ENCODE data around the gene B3GLCT. TPM values are rescaled to one million over a fixed set of nuclear protein-coding genes. Genes with fewer than 3 reads are reported as not detected.

The B3GLCT gene
- total RNA-seq, 2 donors from 2014 or later, result 10.1 to 11.5 TPM

- Mint-ChIP-seq H3K27me3 (ENCODE audit: insufficient read depth) (no peaks in the 10 kb centered on the region), H3K36me3 (ENCODE audit: low read depth) (peaks cover 72% of the 10 kb centered on the region), H3K4me3 (no peak overlapping the region), H3K9me3 (no peaks in the 10 kb centered on the region), H3K27ac (no peak overlapping the region), H3K4me1 (peaks cover 11% of the 10 kb centered on the region)
- H3K9ac ChIP-seq (ENCODE audit: extremely low read depth, low read length, poor library complexity, severe bottlenecking), result no peak overlapping the region
- peaks cover 79% of the 10 kb centered on the region for H3K36me3 ChIP-seq (ENCODE audit: control insufficient read depth, insufficient read depth, low read length)
- H3K27ac ChIP-seq (ENCODE audit: low read depth, low read length), result no peak overlapping the region
- WGBS, 2 experiments (ENCODE audit: insufficient coverage in 1 of 2, insufficient read length in 1 of 2), result 92% methylated on average over 1 of the region's 2 CpGs; no CpG with 5 or more reads in 1 of the 2 experiments
- TF ChIP-seq CTCF (conservative IDR thresholded peaks at IDR 0.05), result no peak
- H3K4me1 ChIP-seq (ENCODE audit: control insufficient read depth, insufficient read depth, low read length), result no peaks in the 10 kb centered on the region
- no peaks in the 10 kb centered on the region for H3K27me3 ChIP-seq (ENCODE audit: control insufficient read depth, insufficient read depth, low read length, poor library complexity, severe bottlenecking)
- H3K4me3 ChIP-seq (ENCODE audit: low read length), result no peak overlapping the region
- H3K9me3 ChIP-seq (ENCODE audit: control insufficient read depth, low read length), result no peaks in the 10 kb centered on the region
- no peak for DNase-seq
Observed at GRCh38 chr13:31154939-31155338, 44.8 kb upstream of the B3GLCT start.

- no peaks in the 10 kb centered on the region for H3K4me1 ChIP-seq (ENCODE audit: control insufficient read depth, insufficient read depth, low read length)
- H3K27me3 ChIP-seq (ENCODE audit: control insufficient read depth, insufficient read depth, low read length, poor library complexity, severe bottlenecking), result no peaks in the 10 kb centered on the region
- peak overlapping the region; percentile 95 for H3K4me3 ChIP-seq (ENCODE audit: low read length)
- 77 to 85% methylated on average over 3 to 4 of the region's 4 CpGs for WGBS, 2 experiments (ENCODE audit: insufficient coverage in 1 of 2, insufficient read length in 1 of 2)
- Mint-ChIP-seq H3K4me3 (peak overlapping the region; percentile 96), H3K27ac (peak overlapping the region; percentile 35), H3K4me1 (peaks cover 24% of the 10 kb centered on the region), H3K9me3 (no peaks in the 10 kb centered on the region), H3K36me3 (ENCODE audit: low read depth) (peaks cover 40% of the 10 kb centered on the region), H3K27me3 (ENCODE audit: insufficient read depth) (no peaks in the 10 kb centered on the region)
- no peak for DNase-seq
- no peak for TF ChIP-seq CTCF (conservative IDR thresholded peaks at IDR 0.05)
- no peak overlapping the region for H3K27ac ChIP-seq (ENCODE audit: low read depth, low read length)
- no peaks in the 10 kb centered on the region for H3K9me3 ChIP-seq (ENCODE audit: control insufficient read depth, low read length)
- no peak overlapping the region for H3K9ac ChIP-seq (ENCODE audit: extremely low read depth, low read length, poor library complexity, severe bottlenecking)
- H3K36me3 ChIP-seq (ENCODE audit: control insufficient read depth, insufficient read depth, low read length), result peaks cover 35% of the 10 kb centered on the region
Observed at GRCh38 chr13:31159306-31159705, 40.5 kb upstream of the B3GLCT start.

- peak overlapping the region; percentile 91 for H3K27ac ChIP-seq (ENCODE audit: low read depth, low read length)
Observed at GRCh38 chr13:31160857-31161556, 38.8 kb upstream of the B3GLCT start.

More at GRCh38 chr13:31160857-31161556, 38.8 kb upstream of the B3GLCT start:
- Mint-ChIP-seq H3K4me1 (peaks cover 24% of the 10 kb centered on the region), H3K27ac (peak overlapping the region; percentile 97), H3K9me3 (no peaks in the 10 kb centered on the region), H3K36me3 (ENCODE audit: low read depth) (peaks cover 25% of the 10 kb centered on the region), H3K27me3 (ENCODE audit: insufficient read depth) (peaks cover 1% of the 10 kb centered on the region), H3K4me3 (peak overlapping the region; percentile 96)
- Histone ChIP-seq H3K27me3 (ENCODE audit: control insufficient read depth, insufficient read depth, low read length, poor library complexity, severe bottlenecking) (no peaks in the 10 kb centered on the region), H3K4me1 (ENCODE audit: control insufficient read depth, insufficient read depth, low read length) (no peaks in the 10 kb centered on the region), H3K9me3 (ENCODE audit: control insufficient read depth, low read length) (no peaks in the 10 kb centered on the region), H3K36me3 (ENCODE audit: control insufficient read depth, insufficient read depth, low read length) (peaks cover 19% of the 10 kb centered on the region), H3K9ac (ENCODE audit: extremely low read depth, low read length, poor library complexity, severe bottlenecking) (peak overlapping the region; percentile 75), H3K4me3 (ENCODE audit: low read length) (peak overlapping the region; percentile 95)
- peak; percentile 73 for DNase-seq
- TF ChIP-seq CTCF (conservative IDR thresholded peaks at IDR 0.05), result no peak
- 0% methylated on average over 20 to 51 of the region's 51 CpGs for WGBS, 2 experiments (ENCODE audit: insufficient coverage in 1 of 2, insufficient read length in 1 of 2)
